ENCODE data around the gene DDRGK1.

The DDRGK1 gene

DNA sequence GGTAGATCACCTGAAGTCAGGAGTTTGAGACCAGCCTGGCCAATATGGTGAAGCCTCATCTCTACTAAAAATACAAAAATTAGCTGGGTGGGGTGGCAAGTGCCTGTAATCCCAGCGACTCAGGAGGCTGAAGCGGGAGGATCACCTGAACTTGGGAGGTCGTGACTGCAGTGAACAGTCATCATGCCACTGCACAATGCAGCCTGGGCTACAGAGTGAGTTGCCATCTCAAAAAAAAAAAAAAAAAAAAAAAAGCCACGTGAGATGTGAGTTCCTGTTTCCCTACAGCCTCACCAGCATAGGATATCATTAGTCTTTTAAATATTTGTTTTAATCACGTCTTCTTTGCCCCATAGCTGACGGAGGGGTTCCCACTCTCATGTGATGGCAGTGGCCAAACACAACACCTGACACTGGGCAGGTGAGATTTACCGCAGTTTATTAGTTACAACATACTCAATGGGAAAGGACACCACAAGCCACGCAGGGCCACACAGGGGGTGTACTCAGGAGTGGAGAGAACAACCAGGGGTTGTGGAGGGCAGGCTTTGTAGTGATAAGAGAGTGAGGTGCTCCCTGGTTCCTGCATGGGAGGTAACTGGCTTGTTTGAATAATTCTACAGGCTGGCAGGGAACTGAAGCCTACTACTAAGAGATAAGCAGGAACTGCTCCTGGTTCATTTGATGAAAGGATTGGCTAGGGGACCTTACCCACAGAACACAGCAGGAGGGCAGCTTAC lies 26.6 kb downstream of the DDRGK1 start:
- Histone ChIP-seq H3K27ac (ENCODE audit: low read length) (no peak overlapping the region), H3K4me3 (ENCODE audit: low read length) (no peak overlapping the region), H3K79me2 (ENCODE audit: low read length) (no peaks in the 10 kb centered on the region), H3K4me2 (ENCODE audit: low read length) (no peak overlapping the region), H3K4me1 (ENCODE audit: low read length) (0 out of 2 replicates have a peak, but pooled peaks cover 5% of the 10 kb centered on the region), H2AFZ (ENCODE audit: low read depth, low read length) (no peak overlapping the region), H3K36me3 (replicated peaks; ENCODE audit: low read depth, low read length) (no peaks in the 10 kb centered on the region), H3K27me3 (ENCODE audit: low read depth, low read length) (no peaks in the 10 kb centered on the region), H4K20me1 (ENCODE audit: insufficient read depth, low read length) (no peaks in the 10 kb centered on the region), H3K9me3 (ENCODE audit: insufficient read depth, low read length) (no peaks in the 10 kb centered on the region), H3K9ac (ENCODE audit: low read length) (no peak overlapping the region)
- TF ChIP-seq, protein P1, sequence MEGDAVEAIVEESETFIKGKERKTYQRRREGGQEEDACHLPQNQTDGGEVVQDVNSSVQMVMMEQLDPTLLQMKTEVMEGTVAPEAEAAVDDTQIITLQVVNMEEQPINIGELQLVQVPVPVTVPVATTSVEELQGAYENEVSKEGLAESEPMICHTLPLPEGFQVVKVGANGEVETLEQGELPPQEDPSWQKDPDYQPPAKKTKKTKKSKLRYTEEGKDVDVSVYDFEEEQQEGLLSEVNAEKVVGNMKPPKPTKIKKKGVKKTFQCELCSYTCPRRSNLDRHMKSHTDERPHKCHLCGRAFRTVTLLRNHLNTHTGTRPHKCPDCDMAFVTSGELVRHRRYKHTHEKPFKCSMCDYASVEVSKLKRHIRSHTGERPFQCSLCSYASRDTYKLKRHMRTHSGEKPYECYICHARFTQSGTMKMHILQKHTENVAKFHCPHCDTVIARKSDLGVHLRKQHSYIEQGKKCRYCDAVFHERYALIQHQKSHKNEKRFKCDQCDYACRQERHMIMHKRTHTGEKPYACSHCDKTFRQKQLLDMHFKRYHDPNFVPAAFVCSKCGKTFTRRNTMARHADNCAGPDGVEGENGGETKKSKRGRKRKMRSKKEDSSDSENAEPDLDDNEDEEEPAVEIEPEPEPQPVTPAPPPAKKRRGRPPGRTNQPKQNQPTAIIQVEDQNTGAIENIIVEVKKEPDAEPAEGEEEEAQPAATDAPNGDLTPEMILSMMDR (IDR thresholded peaks at IDR 0.05; ENCODE audit: low read depth, low read length), result no peak
- no peak for TF ChIP-seq EZH2phosphoT487 (IDR thresholded peaks at IDR 0.05; ENCODE audit: low read depth)

DNA sequence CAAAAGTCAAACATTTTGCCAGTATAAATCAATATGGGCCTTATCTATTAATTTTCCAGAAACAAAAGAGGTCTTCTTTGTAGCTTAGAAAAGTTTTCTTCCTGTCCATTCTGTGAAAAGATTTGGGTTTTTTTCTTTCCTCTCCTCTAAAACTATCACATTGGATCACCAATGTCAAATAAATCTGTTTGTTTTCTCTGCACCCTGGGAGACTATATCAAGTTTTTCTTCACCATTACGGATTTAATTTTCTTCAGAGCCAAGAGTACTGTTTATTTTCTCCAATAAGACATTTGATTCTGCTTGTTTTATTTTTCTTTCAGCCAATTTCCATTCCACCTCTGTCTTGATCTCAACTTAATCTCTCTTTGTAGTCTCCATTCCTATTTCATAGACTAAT lies 29.2 kb downstream of the DDRGK1 start:
- H3K27me3 ChIP-seq (ENCODE audit: low read depth, low read length), result peaks cover 12% of the 10 kb centered on the region
- peaks cover 11% of the 10 kb centered on the region for H3K4me1 ChIP-seq (ENCODE audit: low read length)
- H3K36me3 ChIP-seq (replicated peaks; ENCODE audit: low read depth, low read length), result no peaks in the 10 kb centered on the region
- no peak for TF ChIP-seq EZH2phosphoT487 (IDR thresholded peaks at IDR 0.05; ENCODE audit: low read depth)
- TF ChIP-seq, protein P1 (IDR thresholded peaks at IDR 0.05; ENCODE audit: low read depth, low read length), result no peak
- no peaks in the 10 kb centered on the region for H3K9me3 ChIP-seq (ENCODE audit: insufficient read depth, low read length)
- no peak overlapping the region for H2AFZ ChIP-seq (ENCODE audit: low read depth, low read length)
- H3K9ac ChIP-seq (ENCODE audit: low read length), result no peak overlapping the region
- H3K27ac ChIP-seq (ENCODE audit: low read length), result no peak overlapping the region
- H3K79me2 ChIP-seq (ENCODE audit: low read length), result no peaks in the 10 kb centered on the region
- H3K4me3 ChIP-seq (ENCODE audit: low read length), result no peak overlapping the region
- no peaks in the 10 kb centered on the region for H4K20me1 ChIP-seq (ENCODE audit: insufficient read depth, low read length)
- no peak overlapping the region for H3K4me2 ChIP-seq (ENCODE audit: low read length)

GRCh38 chr20:3174442-3175261 lies 29.8 kb downstream of the DDRGK1 start:
- Histone ChIP-seq H3K36me3 (replicated peaks; ENCODE audit: low read depth, low read length) (no peaks in the 10 kb centered on the region), H3K79me2 (ENCODE audit: low read length) (no peaks in the 10 kb centered on the region), H4K20me1 (ENCODE audit: insufficient read depth, low read length) (no peaks in the 10 kb centered on the region), H3K9ac (ENCODE audit: low read length) (no peak overlapping the region), H3K4me1 (ENCODE audit: low read length) (peaks cover 11% of the 10 kb centered on the region), H3K27me3 (ENCODE audit: low read depth, low read length) (peaks cover 12% of the 10 kb centered on the region), H2AFZ (ENCODE audit: low read depth, low read length) (peak overlapping the region; percentile 96; the same call in 1 of the 2 replicates), H3K4me2 (ENCODE audit: low read length) (peak overlapping the region; percentile 92; the same call in 1 of the 2 replicates), H3K4me3 (ENCODE audit: low read length) (no peak overlapping the region), H3K9me3 (ENCODE audit: insufficient read depth, low read length) (no peaks in the 10 kb centered on the region), H3K27ac (ENCODE audit: low read length) (no peak overlapping the region)
- TF ChIP-seq, protein P1 (IDR thresholded peaks at IDR 0.05; ENCODE audit: low read depth, low read length), result no peak
- no peak for TF ChIP-seq EZH2phosphoT487 (IDR thresholded peaks at IDR 0.05; ENCODE audit: low read depth)
